Measurements from ENCODE around the gene PSMD7.
"Not testable (repeated sequence)": the region's sequence is repeated elsewhere in the genome, so short reads cannot be mapped to it uniquely, and the experiment has no call there.

The PSMD7 gene

DNA sequence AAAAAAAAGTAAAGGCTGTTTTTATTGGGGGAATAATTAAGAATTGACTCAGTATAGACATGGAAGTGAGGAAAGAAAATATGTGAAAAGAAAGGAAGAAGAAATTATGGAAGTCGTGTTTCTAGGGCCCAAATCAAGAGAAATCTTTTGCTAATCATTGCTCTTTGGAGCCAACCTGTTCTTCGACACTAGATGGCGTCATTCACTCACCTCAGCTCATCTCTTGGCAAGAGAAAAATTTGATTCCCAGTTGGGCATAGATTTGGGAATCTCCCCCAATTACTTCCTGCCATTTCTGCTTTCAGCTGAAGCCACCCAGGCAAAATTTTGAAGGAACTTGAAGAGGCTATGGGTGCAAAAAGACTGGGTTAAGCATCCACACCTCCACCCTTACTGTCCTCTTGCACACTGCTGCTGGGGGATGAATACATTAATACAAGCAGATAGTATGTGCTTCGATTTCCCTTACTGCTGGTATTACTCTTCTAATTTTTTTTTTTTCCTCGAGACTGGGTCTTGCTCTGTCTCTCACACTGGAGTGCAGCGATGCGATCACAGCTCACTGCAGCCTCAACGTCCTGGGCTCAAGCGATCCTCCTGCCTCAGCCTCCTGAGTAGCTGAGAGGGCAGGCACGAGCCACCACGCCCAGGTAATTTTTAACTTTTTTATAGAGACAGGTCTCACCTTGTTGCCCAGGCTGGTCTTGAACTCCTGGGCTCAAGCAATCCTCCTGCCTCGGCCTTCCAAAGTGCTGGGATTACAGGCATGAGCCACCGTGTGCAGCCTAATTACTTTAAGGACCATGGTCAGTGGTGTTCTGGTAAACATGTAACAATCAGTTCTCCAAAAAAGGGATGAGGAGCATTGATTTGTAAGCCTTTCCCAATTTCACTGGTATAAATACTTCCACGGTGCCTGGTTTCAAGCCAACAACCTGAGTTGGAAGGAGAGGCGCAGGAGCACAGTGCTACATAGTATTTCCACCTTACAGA is 13.5 kb downstream of the PSMD7 start:
- CTCF ChIA-PET, result interaction anchor here (0.6 to 1.4 kb wide), 12 partner anchors 8 to 553 kb away, joined by 3 to 14 read pairs (median 4); no protein-coding TSS in a partner anchor
- H3K27ac ChIP-seq, result no peak overlapping the region
- peak; percentile 65 for DNase-seq (ENCODE audit: low spot score)
- POLR2A ChIA-PET (ENCODE audit: low non-redundant PET), result no interaction called here
- peak; percentile 81 for TF ChIP-seq CTCF (conservative IDR thresholded peaks at IDR 0.05; ENCODE audit: low read depth)

GRCh38 chr16:74315059-74315458 is 18.4 kb downstream of the PSMD7 start:
- no peak overlapping the region for H3K27ac ChIP-seq
- POLR2A ChIA-PET (ENCODE audit: low non-redundant PET), result no interaction called here
- DNase-seq (ENCODE audit: low spot score), result no peak
- CTCF ChIA-PET, result interaction anchor here (0.6 kb wide), 1 partner anchor 460 kb away, joined by 4 read pairs; the partner anchor contains the start of gene FA2H
- TF ChIP-seq CTCF (conservative IDR thresholded peaks at IDR 0.05; ENCODE audit: low read depth), result no peak

GRCh38 chr16:74320707-74321106 is 24.1 kb downstream of the PSMD7 start:
- ChIA-PET POLR2A (ENCODE audit: low non-redundant PET) (no interaction called here), CTCF (no interaction called here)
- no peak overlapping the region for H3K27ac ChIP-seq
- no peak for TF ChIP-seq CTCF (conservative IDR thresholded peaks at IDR 0.05; ENCODE audit: low read depth)
- DNase-seq (ENCODE audit: low spot score), result no peak

GRCh38 chr16:74321356-74321755 is 24.7 kb downstream of the PSMD7 start:
- no peak for TF ChIP-seq CTCF (conservative IDR thresholded peaks at IDR 0.05; ENCODE audit: low read depth)
- H3K27ac ChIP-seq, result no peak overlapping the region
- no peak for DNase-seq (ENCODE audit: low spot score)
- CTCF ChIA-PET, result no interaction called here
- POLR2A ChIA-PET (ENCODE audit: low non-redundant PET), result no interaction called here

DNA sequence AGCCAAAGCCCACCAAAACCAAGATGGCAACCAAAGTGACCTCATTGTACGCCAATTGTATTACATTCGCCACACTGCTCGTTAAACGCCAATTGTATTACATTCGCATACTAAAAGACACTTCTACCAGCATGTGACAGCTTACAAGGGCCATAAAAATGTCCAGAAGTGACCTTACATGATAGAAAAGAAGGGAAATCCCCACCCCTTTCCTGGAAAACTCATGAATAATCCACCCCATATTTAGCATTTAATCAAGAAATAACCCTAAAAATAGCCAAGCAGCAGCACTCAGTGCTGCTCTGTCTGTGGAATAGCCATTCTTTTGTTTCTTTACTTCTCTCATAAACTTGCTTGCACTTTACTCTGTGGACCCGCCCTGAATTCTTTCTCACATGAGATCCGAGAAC is 25.7 kb downstream of the PSMD7 start:
- no peak for TF ChIP-seq CTCF (conservative IDR thresholded peaks at IDR 0.05; ENCODE audit: low read depth)
- H3K27ac ChIP-seq, result no peak overlapping the region
- ChIA-PET POLR2A (ENCODE audit: low non-redundant PET) (interaction anchor here (0.7 kb wide), 1 partner anchor 20 kb away, joined by 6 read pairs; no protein-coding TSS in a partner anchor), CTCF (no interaction called here)
- no peak for DNase-seq (ENCODE audit: low spot score)

DNA sequence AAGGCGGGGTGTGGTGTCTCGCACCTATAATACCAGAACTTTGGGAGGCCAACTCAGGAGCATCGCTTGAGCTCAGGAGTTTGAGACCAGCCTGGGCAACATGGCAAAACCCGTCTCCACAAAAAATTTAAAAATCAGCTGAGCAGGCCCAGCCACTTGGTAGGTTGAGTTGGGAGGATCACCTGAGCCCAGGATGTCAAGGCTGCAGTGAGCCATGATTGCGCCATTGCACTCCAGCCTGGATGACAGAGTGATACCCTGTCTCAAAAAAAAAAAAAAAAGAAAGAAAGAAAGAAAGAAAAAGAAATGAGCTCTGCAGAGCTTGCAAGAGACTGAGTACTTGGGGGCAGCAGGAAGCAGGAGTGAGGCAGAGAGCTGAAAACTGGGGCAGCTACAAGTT is 28.2 kb downstream of the PSMD7 start:
- ChIA-PET CTCF (interaction anchor here (0.7 kb wide), 1 partner anchor 244 kb away, joined by 3 read pairs; no protein-coding TSS in a partner anchor), POLR2A (ENCODE audit: low non-redundant PET) (interaction anchor here (0.6 kb wide), 1 partner anchor 136 kb away, joined by 6 read pairs; no protein-coding TSS in a partner anchor)
- not testable (repeated sequence) for DNase-seq (ENCODE audit: low spot score)
- peak overlapping the region; percentile 28 for H3K27ac ChIP-seq

DNA sequence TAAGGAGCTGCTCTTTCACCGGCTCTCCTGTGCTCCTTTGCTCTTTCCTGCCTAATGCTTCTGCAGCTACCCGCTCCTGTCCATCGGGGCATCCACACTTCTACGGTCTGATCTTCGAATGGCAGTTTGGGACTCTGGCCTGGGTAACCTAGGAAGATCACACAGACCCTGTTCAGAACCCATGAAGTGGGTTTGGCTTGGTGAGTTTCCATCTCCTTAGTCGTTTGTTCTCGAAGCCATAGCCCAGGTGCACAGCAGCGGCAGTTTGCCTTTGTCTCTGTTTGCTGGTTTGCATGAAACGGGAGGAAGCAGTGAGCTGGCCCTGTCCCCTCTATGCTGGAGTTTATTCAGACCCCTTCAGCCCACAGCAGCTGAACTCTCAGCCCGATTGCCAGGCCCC is 29.0 kb downstream of the PSMD7 start:
- DNase-seq (ENCODE audit: low spot score), result no peak
- TF ChIP-seq CTCF (conservative IDR thresholded peaks at IDR 0.05; ENCODE audit: low read depth), result no peak
- ChIA-PET POLR2A (ENCODE audit: low non-redundant PET) (no interaction called here), CTCF (no interaction called here)
- H3K27ac ChIP-seq, result peak overlapping the region; percentile 28

DNA sequence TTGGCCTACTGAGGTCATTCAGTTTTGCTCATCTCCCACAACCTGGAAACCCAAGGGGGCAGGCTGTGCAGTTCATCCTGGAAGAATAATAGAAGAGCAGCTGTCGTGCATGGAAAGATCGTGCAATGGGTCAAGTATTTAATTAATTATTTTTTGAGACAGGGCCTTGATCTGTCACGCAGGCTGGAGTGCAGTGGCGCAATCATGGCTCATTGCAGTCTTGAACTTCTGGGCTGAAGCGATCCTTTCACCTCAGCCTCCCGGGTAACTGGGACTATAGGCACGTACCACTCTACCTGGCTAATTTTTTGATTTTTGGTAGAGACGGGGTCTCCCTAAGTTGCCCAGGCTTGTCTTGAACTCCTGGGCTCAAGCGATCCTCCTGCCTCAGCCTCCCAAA is 31.7 kb downstream of the PSMD7 start:
- H3K27ac ChIP-seq; CTCF ChIA-PET; DNase-seq (ENCODE audit: low spot score); POLR2A ChIA-PET (ENCODE audit: low non-redundant PET): not testable (repeated sequence)

DNA sequence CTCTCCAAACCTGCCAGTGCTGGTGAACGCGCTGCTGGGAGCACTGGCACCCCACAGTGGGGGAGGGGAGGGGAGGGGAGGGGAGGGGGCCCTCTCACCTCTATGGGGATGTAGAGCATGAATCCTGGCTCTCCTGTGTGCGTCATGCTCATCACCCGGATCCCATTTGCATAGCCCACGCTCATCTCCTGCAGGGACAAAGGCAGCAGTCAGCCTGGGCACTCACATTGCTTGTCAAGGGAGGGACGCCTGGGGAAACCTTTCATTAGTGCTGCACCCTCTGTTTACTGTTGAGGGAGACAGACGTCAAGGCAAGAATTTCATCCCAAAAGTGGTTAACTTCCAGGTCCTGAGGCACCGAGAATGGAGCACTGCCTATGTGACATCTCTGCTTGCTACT is 35.9 kb downstream of the PSMD7 start:
- H3K27ac ChIP-seq; CTCF ChIA-PET; POLR2A ChIA-PET (ENCODE audit: low non-redundant PET); DNase-seq (ENCODE audit: low spot score): not testable (repeated sequence)

- H3K27ac ChIP-seq; POLR2A ChIA-PET (ENCODE audit: low non-redundant PET); DNase-seq (ENCODE audit: low spot score); CTCF ChIA-PET: not testable (repeated sequence)
Measured at GRCh38 chr16:74337506-74337905, 40.9 kb downstream of the PSMD7 start.

Data from RWPE1 (cell line).